ENCODE measurements around the gene PLXNB3. TPM values are rescaled to one million over a fixed set of nuclear protein-coding genes. Genes with fewer than 3 reads are reported as not detected.
A peak's percentile ranks its signal among the peaks of the same experiment; 100 is the strongest.

Gene PLXNB3
- total RNA-seq, 1 experiment from 2014 or later: 0.16 TPM

DNA sequence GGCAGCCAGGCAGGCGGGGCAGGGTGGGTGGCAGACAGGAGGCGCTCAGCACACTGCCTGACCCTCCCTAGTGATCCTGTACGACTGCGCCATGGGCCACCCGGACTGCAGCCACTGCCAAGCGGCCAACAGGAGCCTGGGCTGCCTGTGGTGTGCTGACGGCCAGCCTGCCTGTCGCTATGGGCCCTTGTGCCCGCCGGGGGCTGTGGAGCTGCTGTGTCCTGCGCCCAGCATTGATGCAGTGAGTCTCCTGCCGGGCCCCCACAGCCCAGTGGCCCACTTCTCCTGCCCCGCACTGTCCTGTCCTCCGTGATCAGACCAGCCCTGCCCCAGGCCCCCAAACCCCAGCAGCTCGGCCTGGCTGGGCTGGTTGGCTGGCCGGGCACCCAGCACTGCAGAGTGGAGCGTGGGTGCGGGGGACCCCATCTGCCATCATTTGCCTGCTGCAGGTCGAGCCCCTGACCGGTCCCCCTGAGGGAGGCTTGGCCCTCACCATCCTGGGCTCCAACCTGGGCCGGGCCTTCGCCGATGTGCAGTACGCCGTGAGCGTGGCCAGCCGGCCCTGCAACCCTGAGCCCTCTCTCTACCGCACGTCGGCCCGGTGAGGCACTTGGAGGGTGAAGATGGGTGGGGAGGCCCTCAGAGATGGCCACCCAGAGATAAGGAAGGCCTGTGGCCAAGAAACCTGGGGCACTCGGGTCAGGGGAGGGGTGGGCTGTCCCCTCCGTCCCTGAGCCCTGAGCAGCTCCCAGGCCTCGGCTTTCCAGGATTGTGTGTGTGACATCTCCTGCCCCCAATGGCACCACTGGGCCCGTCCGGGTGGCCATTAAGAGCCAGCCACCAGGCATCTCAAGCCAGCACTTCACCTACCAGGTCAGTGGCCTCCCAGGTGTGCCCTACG, 7.6 kb downstream of the PLXNB3 start:
- CTCF ChIA-PET: no interaction called here
- intact Hi-C loops (cut with micrococcal nuclease; ENCODE audit: unreplicated experiment): no loop called here
- POLR2A ChIA-PET: no interaction called here
- Mint-ChIP-seq H3K4me3 (ENCODE audit: unreplicated experiment) (no peak overlapping the region), H3K27ac (ENCODE audit: unreplicated experiment) (no peak overlapping the region), H3K36me3 (ENCODE audit: insufficient read depth, unreplicated experiment) (no peaks in the 10 kb centered on the region), H3K27me3 (ENCODE audit: insufficient read depth, unreplicated experiment) (no peaks in the 10 kb centered on the region), H3K4me1 (ENCODE audit: low read depth, unreplicated experiment) (no peaks in the 10 kb centered on the region), H3K9me3 (ENCODE audit: unreplicated experiment) (no peaks in the 10 kb centered on the region)
- peak in 1 of 2 experiments; percentile 19 for DNase-seq
- Histone ChIP-seq H3K9me3 (no peaks in the 10 kb centered on the region), H3K36me3 (ENCODE audit: control insufficient read depth, insufficient read depth, low read length) (no peaks in the 10 kb centered on the region), H3K4me1 (no peaks in the 10 kb centered on the region), H3K27me3 (replicated peaks; ENCODE audit: control insufficient read depth, insufficient read depth, low read length) (no peaks in the 10 kb centered on the region), H3K4me3 (ENCODE audit: low read depth, low read length) (no peak overlapping the region)
- BruUV-seq (replicated peaks): no TSS peak
- TF ChIP-seq, protein P1, sequence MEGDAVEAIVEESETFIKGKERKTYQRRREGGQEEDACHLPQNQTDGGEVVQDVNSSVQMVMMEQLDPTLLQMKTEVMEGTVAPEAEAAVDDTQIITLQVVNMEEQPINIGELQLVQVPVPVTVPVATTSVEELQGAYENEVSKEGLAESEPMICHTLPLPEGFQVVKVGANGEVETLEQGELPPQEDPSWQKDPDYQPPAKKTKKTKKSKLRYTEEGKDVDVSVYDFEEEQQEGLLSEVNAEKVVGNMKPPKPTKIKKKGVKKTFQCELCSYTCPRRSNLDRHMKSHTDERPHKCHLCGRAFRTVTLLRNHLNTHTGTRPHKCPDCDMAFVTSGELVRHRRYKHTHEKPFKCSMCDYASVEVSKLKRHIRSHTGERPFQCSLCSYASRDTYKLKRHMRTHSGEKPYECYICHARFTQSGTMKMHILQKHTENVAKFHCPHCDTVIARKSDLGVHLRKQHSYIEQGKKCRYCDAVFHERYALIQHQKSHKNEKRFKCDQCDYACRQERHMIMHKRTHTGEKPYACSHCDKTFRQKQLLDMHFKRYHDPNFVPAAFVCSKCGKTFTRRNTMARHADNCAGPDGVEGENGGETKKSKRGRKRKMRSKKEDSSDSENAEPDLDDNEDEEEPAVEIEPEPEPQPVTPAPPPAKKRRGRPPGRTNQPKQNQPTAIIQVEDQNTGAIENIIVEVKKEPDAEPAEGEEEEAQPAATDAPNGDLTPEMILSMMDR (IDR thresholded peaks at IDR 0.05; ENCODE audit: insufficient read depth in 1 of 2, low read depth in 1 of 2, low read length in 1 of 2, severe bottlenecking in 1 of 2, unreplicated experiment in 1 of 2): no peak

DNA sequence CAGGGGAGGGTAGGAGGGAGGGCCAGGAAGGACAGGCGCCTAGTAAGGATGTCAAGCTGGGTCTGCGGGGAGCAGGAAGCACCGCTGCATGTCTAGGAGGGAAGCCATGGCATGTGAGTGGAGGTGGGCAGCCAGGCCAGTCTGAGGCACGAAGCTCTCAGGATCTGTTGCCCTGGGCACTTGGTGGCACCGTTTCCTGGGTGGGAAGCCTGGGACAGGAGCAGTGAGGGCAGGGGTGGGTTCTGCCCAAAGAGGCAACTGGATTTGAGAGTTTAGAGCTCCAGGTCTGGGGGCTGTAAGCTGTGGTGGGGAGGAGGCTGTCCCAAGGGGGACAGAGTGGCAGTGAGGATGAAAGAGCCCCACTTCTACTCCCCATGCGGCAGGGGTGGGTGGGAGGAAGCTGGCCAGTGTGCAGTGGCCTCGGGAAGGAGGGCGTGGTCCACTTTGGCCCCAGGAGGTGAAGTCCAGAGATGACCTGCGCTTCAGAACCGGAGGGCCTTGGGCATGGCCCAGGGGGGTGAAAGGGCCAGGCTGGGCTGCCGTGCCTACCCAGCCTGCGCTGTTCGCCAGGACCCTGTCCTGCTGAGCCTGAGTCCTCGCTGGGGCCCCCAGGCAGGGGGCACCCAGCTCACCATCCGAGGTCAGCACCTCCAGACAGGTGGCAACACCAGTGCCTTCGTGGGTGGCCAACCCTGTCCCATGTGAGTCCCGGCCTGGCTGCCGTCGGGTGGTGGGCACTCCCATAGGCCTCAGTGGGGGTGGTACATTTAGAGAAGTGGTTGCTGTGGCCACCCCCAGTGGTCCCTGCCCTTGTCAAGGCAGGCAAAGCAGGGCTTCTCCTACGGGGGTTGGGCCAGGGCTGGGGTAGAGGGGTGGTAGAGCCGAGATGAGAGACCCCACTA, 8.5 kb downstream of the PLXNB3 start:
- no peaks in the 10 kb centered on the region for H3K27me3 Mint-ChIP-seq (ENCODE audit: insufficient read depth, unreplicated experiment)
- CTCF ChIA-PET: no interaction called here
- intact Hi-C loops (cut with micrococcal nuclease; ENCODE audit: unreplicated experiment): no loop called here
- DNase-seq: peak in 1 of 2 experiments; percentile 16
- BruUV-seq (replicated peaks): no TSS peak
- no peaks in the 10 kb centered on the region for H3K36me3 Mint-ChIP-seq (ENCODE audit: insufficient read depth, unreplicated experiment)
- H3K27ac Mint-ChIP-seq (ENCODE audit: unreplicated experiment): no peak overlapping the region
- no peaks in the 10 kb centered on the region for H3K4me1 Mint-ChIP-seq (ENCODE audit: low read depth, unreplicated experiment)
- TF ChIP-seq, protein P1 (IDR thresholded peaks at IDR 0.05; ENCODE audit: insufficient read depth in 1 of 2, low read depth in 1 of 2, low read length in 1 of 2, severe bottlenecking in 1 of 2, unreplicated experiment in 1 of 2): no peak
- no peak overlapping the region for H3K4me3 ChIP-seq (ENCODE audit: low read depth, low read length)
- H3K4me1 ChIP-seq: no peaks in the 10 kb centered on the region
- no peaks in the 10 kb centered on the region for H3K9me3 ChIP-seq
- no peak overlapping the region for H3K4me3 Mint-ChIP-seq (ENCODE audit: unreplicated experiment)
- H3K9me3 Mint-ChIP-seq (ENCODE audit: unreplicated experiment): no peaks in the 10 kb centered on the region
- POLR2A ChIA-PET: no interaction called here
- no peaks in the 10 kb centered on the region for H3K36me3 ChIP-seq (ENCODE audit: control insufficient read depth, insufficient read depth, low read length)
- no peaks in the 10 kb centered on the region for H3K27me3 ChIP-seq (replicated peaks; ENCODE audit: control insufficient read depth, insufficient read depth, low read length)

DNA sequence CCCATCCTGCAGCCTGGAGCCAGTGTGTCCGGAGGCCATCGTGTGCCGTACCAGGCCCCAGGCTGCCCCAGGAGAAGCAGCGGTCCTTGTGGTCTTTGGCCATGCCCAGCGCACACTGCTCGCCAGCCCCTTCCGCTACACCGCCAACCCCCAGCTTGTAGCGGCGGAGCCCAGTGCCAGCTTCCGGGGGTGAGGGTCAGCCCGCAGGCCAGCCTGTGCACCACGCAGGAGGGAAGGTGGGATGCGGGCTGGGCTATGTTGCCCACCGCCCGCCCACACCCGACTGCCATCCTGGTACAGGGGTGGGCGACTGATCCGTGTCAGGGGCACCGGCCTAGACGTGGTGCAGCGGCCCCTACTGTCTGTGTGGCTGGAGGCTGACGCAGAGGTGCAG, 9.2 kb downstream of the PLXNB3 start:
- CTCF ChIA-PET: no interaction called here
- POLR2A ChIA-PET: no interaction called here
- no peak overlapping the region for H3K27ac Mint-ChIP-seq (ENCODE audit: unreplicated experiment)
- no peaks in the 10 kb centered on the region for H3K36me3 Mint-ChIP-seq (ENCODE audit: insufficient read depth, unreplicated experiment)
- intact Hi-C loops (cut with micrococcal nuclease; ENCODE audit: unreplicated experiment): no loop called here
- Histone ChIP-seq H3K4me1 (no peaks in the 10 kb centered on the region), H3K9me3 (no peaks in the 10 kb centered on the region), H3K36me3 (ENCODE audit: control insufficient read depth, insufficient read depth, low read length) (no peaks in the 10 kb centered on the region), H3K27me3 (replicated peaks; ENCODE audit: control insufficient read depth, insufficient read depth, low read length) (no peaks in the 10 kb centered on the region), H3K4me3 (ENCODE audit: low read depth, low read length) (no peak overlapping the region)
- DNase-seq: peak in 1 of 2 experiments; percentile 22
- no peaks in the 10 kb centered on the region for H3K4me1 Mint-ChIP-seq (ENCODE audit: low read depth, unreplicated experiment)
- TF ChIP-seq, protein P1 (IDR thresholded peaks at IDR 0.05; ENCODE audit: insufficient read depth in 1 of 2, low read depth in 1 of 2, low read length in 1 of 2, severe bottlenecking in 1 of 2, unreplicated experiment in 1 of 2): no peak
- BruUV-seq (replicated peaks): no TSS peak
- H3K4me3 Mint-ChIP-seq (ENCODE audit: unreplicated experiment): no peak overlapping the region
- no peaks in the 10 kb centered on the region for H3K9me3 Mint-ChIP-seq (ENCODE audit: unreplicated experiment)
- no peaks in the 10 kb centered on the region for H3K27me3 Mint-ChIP-seq (ENCODE audit: insufficient read depth, unreplicated experiment)
